Kidney epithelial cell (primary cell): ENCODE results near the gene DMXL1. TPM values are rescaled to one million over a fixed set of nuclear protein-coding genes. Genes with fewer than 3 reads are reported as not detected.

Experiments
- DNase-seq: peaks from one replicate; pipeline ENCODE4 v3.0.0-alpha.2; 2010; ENCODE audit warnings: low read depth
- H3K27me3 ChIP-seq: 2 replicates; pipeline ENCODE4 v1.6.0; 2011; ENCODE audit warnings: low read length; ENCODE audit not compliant: control insufficient read depth, insufficient read depth
- H3K36me3 ChIP-seq: 2 replicates; pipeline ENCODE4 v1.5.1; 2011; ENCODE audit warnings: low read length; ENCODE audit not compliant: control insufficient read depth, insufficient read depth
- H3K4me3 ChIP-seq: 2 replicates; pipeline ENCODE4 v1.5.1; 2011; ENCODE audit warnings: low read depth, mild to moderate bottlenecking, control low read depth, low read length
- CTCF ChIP-seq: IDR thresholded peaks from 2 replicates; pipeline ENCODE4 v1.5.1; 2011; ENCODE audit warnings: mild to moderate bottlenecking, moderate library complexity, low read length, control low read depth, inconsistent platforms; ENCODE audit not compliant: insufficient read depth, poor library complexity, severe bottlenecking
- total RNA-seq: library from RNA; depleted of rRNA; stranded (reverse); fragments of >200 nt; gene quantifications from 2 replicates; pipeline ENCODE4 v1.2.3, GENCODE V29; 2015

DMXL1 gene
- total RNA-seq, 1 donor from 2014 or later = 20.8 TPM

- Histone ChIP-seq H3K36me3 (no peaks in the 10 kb centered on the region), H3K4me3 (no peak overlapping the region), H3K27me3 (no peaks in the 10 kb centered on the region)
- DNase-seq = no peak
- no peak for TF ChIP-seq CTCF
Measured at GRCh38 chr5:119280380-119280779, 209.5 kb downstream of the DMXL1 start.

- Histone ChIP-seq H3K4me3 (no peak overlapping the region), H3K27me3 (no peaks in the 10 kb centered on the region), H3K36me3 (peaks cover 1% of the 10 kb centered on the region)
- no peak for TF ChIP-seq CTCF
- DNase-seq = no peak
Measured at GRCh38 chr5:119282628-119283027, 211.7 kb downstream of the DMXL1 start.

- Histone ChIP-seq H3K36me3 (peaks cover 1% of the 10 kb centered on the region), H3K4me3 (no peak overlapping the region), H3K27me3 (no peaks in the 10 kb centered on the region)
- no peak for DNase-seq
- TF ChIP-seq CTCF = no peak
Measured at GRCh38 chr5:119284031-119284430, 213.1 kb downstream of the DMXL1 start.

- TF ChIP-seq CTCF = no peak
- no peak for DNase-seq
- H3K36me3 ChIP-seq = peaks cover 1% of the 10 kb centered on the region
- H3K4me3 ChIP-seq = no peak overlapping the region
- H3K27me3 ChIP-seq = no peaks in the 10 kb centered on the region
Measured at GRCh38 chr5:119285070-119285916, 214.4 kb downstream of the DMXL1 start.

GRCh38 chr5:119286511-119287488 lies 215.9 kb downstream of the DMXL1 start:
- DNase-seq = no peak
- Histone ChIP-seq H3K27me3 (no peaks in the 10 kb centered on the region), H3K36me3 (peaks cover 1% of the 10 kb centered on the region), H3K4me3 (no peak overlapping the region)
- TF ChIP-seq CTCF = no peak
